ENCODE results near the gene CHRNA1.
A peak's percentile ranks its signal among the peaks of the same experiment; 100 is the strongest.

CHRNA1 gene

DNA sequence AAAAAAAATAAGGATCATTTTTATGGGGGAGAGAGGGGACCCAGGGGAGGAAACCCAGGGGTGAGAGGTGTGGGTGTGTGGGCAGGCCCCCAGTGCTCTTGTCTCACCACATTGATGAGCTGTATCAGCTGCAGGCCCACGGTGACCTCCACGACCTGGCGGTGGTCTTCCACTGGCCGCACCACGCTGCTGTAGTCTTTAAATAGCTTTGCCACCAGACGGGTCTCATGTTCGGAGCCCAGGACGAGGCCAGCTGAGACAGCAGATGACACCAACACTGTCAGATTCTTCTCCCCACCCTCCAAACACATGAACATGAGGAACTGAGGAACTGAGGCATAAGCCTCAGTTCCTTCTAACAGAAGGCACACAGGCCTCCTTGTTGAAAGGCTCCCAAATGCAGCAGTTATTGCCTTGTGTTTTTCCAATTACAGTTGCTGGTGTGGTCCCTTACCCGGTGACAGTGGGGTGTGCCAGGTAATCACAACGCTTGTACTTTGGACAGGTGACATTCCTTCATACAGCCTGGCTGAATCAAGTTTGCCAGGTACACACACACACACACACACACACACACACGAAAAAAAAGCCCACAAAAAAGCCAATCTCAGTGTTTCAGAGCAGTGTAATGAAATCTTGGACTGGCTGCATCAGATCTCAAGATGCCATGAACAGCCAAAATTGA, 4.7 kb downstream of the CHRNA1 start:
- no peak for DNase-seq

DNA sequence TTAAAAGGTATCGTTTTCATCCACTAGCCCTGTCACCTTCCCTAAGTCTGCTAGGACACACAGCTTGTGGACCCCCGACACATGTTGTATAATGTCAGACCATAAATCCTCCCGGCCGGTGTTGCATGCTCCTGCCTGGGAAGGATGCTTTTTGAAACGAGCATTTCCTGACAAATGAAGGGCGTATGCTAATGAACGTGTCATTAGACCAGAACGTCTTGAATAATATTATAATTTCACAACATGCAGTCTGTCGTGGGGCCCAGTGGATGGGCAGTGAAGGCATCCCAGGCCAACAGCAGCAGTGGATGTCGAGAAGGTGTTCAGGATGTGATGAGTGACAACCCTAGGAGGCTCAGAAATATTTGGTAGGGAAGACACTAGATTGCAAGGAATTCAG, 7.5 kb downstream of the CHRNA1 start:
- no peak for DNase-seq

DNA sequence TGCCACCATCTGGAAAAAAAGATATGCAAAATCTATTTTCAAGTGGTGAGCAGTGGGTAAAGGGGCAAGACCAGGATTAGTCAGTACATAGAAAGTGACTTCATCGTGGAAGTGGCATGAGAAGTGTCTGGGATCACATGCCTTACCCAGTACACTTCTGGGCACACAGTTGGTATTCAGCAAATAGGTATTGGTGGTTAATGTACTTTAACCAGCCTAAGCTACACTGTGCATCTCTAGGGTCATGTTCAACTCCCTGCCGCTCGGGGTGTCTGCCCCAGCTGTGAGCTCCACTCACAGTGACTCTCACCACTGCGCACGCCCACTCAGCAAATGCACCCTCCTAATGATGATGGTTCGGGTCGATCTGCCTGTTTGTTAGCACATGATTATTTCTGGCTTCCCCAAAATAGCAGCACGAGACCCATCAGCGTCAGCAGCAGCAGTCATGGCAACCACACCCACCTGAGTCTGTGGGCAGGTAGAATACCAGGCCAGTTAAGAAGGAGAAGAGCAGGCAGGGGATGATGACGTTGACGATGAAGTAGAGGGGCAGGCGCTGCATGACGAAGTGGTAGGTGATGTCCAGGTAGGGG, 11.1 kb downstream of the CHRNA1 start:
- no peak for DNase-seq

DNA sequence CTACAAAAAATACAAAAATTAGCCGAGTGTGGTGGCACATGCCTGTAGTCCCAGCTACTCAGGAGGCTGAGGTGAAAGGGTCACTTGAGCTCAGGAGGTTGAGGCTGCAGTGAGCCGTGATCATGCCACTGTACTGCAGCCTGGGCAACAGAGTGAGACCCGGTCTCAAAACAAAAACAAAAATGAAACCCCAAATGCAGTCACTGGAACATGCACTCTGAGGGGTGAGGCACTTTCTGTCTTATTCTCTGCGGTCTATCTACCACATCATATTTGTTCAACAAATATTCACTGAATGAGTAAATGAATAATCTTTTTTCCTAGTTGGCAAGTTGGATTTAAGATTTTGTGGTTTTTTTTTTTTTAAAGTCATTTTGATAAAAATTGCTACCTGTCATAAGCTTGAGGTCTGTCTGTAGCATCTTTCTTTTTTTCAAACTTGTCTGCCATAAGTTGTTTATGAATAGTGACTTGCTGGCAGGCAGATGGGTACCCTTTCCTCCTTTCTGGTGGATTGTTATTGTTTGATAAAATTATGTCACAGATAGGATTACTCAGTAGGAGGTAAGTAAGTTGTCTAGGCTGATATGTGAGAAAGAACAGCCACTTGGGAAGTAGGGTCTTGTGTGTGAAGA, 11.8 kb downstream of the CHRNA1 start:
- no peak for DNase-seq

DNA sequence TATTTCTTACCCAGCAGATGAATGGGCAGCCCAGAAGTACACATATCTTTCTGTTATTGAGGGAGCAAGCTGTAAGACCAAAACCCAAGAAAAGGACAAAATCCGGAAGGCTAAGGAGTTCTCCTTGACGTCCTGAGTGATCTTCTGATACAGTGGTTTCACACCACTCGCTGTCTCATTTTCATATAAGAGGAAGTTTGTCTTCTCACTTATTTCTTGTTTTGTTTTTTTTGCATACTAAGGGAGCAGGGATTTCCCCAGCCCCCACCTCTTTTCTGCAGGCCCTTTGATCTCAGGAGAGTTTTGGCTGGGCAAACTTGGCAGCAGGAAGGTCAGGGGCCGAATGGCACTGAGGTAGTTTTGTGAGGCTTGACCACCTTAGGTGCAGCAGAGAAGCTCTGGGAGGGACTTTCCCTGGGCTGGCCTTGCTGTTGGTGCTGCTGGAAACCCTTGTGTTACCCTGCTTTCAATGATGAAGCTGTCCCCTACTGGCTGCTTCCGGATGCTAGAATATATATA, 13.3 kb downstream of the CHRNA1 start:
- no peak for DNase-seq

DNA sequence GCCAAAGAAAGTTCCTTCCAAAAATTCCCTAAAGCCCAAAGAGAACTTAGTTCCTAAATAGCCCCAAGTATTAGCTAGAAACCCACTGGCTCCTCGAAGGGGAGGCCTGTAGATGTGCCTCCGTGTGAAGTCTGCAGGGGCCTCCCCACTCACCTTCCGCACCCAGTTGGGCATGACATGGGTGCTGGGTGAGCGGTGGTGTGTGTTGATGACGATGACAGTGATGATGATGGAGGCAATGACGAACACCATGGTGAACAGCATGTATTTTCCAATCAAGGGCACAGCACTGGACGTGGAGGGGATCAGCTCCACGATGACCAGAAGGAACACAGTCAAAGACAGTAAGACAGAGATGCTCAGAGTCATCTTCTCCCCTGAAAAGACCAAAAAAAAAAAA, 14.5 kb downstream of the CHRNA1 start:
- no peak for DNase-seq

DNA sequence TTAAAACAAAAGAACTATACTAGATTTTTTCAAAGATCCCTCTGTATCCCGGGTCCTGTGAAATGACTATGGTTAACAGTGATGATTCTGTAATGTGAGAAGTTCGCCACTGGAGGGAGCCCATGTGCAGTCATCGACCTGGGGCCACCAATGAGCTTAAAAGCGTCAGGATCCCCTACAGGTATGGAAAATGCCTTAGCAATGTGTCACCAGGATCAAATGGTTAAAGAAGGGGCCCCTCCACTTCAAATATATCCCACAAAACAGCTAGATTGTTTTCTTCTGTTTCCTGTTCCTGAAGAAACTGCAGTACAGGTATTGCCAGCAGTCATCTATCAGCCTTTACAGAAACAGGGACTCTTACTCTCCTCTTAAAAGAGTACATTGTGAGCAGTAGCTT, 15.3 kb downstream of the CHRNA1 start:
- DNase-seq = peak; percentile 22

DNA sequence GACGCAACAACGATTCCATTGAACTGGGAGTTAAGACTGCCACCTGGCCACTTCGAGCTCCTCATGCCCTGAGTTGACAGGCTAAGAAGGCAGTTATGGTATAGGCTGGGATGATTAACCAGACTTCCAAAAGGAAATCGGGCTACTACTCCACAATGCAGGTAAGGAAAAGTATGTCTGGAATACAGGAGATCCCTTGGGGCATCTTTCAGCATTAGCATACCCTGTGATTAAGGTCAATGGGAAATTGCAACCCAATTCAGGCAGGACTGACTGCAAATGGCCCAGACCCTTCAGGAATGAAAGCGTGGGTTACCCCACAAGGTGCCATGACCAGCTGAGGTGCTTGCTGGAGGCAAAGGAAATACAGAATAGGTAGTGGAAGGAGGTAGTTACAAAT, 19.1 kb downstream of the CHRNA1 start:
- no peak for DNase-seq

DNA sequence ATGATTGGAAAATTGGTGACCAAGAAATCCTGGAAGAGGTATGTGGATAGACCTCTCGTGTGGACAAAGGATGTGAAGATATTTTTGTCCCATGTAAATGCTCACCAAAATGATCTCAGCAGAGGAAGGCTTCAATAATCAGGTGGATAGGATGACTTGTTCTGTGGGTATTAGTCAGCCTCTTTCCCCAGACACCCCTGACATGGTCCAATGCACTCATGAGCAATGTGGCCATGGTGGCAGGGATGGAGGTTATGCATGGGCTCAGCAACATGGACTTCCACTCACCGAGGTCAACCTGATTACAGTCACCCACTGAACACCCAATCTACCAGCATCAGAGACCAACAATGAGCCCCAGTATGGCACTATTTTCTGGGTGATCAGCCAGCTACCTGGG, 20.2 kb downstream of the CHRNA1 start:
- no peak for DNase-seq

DNA sequence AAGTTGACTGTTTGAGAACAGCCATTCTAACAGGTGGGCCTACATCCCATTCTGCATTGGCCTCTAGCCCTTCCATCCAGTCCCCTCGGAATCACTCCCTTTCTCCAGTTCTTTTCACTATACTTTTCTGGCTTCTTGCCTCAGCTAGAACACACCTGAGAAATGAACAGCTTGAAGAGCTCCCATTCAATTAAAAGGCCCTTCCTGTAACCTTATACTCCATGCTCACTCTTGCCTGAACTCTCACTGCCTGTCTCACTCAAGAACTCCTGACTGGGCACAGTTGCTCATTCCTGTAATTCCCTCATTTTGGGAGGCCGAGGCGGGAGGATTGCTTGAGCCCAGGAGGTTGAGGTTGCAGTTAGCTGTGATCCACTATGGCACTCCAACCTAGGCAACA, 23.6 kb downstream of the CHRNA1 start:
- DNase-seq = no peak

DNA sequence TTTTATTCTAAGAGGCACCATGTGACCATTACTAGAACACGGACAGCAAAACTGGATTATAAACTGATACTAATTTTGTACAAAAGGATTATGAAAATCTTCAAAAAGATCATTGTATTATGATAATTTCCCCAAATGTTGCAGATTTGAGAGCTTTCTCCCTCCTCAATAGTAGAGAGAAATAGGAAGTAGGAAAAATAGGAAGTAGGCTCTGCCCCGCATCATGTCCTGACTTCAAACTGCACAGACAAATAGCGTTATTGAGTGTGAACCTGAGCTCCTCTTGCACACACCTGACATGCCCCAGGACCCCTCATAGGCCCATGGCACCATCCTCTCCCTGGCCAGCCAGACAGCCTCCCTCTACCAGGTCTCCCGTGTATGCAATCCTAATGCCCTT, 25.4 kb downstream of the CHRNA1 start:
- no peak for DNase-seq

DNA sequence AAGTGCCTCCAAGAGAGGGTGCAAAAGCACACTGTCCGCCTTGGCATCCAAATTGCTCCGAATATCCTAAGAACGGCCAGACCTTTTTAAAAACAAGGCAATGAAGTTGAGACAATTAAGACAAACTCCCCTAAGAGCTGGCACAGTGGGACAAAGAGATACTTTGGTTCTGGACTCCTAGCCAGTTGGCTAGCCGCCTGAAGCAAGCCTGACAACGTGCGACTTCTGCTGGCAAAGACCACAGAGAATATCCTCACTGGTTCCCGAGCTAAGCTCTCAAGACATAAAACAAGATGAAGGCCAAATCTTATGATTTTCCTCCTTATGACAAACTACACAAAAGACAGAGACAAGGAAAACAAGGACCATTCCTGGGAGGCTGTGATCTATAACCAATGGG, 32.7 kb downstream of the CHRNA1 start:
- no peak for DNase-seq

DNA sequence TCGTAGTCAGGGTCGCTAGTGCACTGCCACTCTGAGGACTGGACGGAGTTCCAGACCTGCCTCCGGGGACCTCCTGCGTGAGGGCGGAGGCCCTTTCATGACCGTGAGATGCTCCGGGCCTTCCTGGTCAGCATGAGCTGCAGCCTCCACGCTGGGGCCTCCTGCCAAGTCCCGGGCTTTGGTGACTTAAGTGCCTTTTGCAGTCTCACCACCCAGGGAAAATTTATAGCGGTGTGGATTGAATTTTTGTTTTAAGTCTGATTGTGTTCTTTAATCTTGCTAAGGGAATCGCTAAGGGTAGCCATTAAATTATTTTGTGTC, 33.6 kb downstream of the CHRNA1 start:
- DNase-seq = no peak

DNA sequence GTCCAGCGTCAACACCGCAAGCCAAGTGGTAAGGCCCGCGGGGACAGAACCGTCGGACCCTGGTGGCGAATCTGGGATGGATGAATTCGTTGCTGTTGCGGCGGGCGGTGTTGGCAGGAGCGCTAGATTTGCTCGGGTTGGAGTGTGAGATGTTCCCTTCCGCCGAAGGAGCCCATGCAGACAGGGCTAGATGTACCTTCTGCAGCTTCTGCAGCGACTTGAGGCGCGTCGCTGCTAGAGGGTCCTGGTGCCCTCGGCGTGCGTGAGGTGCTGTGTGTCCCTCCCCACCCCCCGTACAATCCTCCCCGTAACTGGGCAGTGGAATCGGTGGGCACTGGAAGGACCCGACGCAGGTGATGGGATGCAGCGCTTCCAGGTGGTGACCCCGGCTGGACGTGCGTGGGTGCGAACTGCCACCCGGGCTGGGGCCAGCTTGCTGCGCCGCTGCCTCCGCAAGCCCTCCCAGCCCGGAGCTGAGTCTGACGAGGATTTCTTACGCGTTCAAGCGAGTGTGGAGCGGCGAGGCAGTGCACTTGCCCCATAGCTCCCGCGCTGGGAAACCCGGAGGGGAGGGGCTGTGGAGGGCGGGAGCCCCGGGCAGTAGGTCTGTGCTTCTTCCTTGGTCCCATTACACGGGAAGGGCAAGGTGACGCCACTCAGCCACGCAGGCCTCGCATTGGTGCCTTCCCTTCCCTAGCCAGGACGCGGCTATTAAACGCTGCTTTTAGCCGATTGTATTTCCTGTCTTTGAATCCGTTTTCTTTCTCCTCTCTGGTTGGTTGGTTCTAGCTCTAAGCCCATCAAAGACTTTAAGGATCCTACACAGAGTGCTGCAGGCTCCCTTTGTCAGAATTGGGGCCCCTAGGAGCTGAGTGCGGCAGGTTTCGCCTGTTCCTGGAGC, 34.2 kb downstream of the CHRNA1 start:
- DNase-seq = no peak

DNA sequence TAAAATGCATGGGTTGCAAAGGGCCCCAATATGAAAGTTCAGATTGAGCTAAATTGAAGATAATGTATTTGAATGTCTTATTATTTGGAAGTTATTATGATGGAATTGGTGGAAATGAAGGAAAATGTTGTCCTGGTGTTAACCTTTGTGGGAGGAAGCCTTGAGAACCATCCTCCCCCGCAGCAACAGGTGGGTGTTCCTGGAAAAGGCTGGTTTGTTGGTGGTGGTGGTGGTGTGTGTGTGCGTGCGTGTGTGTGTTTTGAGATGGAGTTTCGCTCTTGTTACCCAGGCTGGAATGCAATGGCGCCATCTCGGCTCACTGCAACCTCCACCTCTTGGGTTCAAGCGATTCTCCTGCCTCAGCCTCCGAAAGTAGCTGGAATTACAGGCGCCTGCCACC, 36.2 kb downstream of the CHRNA1 start:
- DNase-seq = no peak

DNA sequence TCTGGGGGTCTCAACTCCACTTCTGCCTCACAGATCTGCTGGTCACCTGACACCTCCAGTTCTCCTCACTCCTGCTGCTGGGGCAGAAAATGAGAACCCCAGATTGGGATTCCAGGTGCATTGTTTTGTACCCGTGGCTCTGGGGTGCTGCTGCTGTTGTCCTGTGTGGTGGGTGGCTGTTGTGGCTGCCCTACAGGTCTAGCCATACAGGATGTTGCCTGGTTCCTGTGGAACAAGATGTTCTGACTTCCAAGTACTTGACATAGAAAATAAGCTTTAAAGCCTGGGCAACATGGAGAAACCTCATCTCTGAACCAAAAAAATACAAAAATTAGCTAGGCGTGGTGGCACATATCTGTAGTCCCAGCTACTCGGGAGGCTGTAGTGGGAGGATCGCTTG, 38.1 kb downstream of the CHRNA1 start:
- DNase-seq = no peak

DNA sequence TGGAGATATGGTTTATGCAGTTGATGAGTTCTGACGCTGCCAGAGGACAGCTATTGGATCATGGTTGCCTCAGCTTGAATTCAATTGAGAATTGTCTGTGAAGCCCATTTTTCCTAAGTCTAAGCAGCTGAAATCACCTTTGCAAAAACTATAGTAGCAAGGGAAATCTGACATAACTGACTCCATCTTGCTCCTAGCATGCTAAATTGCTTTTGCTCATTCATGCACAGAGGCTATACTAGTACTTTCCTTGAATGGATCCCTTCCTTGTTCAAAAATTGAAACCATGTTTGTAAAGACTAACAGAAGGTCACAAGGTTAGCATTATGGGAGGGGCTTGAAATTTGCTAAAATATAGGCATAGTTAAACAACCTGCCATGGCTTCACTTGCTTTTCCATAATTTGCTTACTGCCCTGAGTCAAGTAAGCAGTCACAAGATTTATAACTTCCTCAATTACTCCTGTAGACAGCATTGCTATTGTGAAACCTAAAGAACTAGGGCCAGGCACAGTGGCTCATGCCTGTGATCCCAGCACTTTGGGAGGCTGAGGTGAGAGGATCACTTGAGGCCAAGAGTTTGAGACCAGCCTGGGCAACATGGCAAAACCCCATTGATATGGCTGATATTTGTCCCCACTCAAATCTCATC, 41.2 kb downstream of the CHRNA1 start:
- no peak for DNase-seq

DNA sequence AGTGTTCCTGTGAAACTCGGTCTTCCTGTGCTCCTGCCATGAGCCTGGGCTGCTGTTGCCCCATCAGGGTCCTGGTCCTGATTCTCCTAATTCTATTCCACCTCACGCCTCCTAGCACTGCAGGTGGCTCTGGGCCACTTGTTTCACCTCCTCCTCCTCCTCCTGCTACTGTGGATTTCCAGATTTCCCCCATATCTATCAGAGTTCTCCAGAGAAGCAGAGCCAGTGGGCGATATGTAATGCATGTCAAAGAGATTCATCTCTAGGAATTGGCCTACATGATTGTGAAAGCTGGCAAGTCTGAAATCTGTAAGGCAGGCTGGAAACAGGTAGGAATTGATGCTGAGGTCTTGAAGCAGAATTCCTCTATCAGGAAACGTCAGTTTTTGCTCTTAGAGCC, 45.3 kb downstream of the CHRNA1 start:
- DNase-seq = no peak

DNA sequence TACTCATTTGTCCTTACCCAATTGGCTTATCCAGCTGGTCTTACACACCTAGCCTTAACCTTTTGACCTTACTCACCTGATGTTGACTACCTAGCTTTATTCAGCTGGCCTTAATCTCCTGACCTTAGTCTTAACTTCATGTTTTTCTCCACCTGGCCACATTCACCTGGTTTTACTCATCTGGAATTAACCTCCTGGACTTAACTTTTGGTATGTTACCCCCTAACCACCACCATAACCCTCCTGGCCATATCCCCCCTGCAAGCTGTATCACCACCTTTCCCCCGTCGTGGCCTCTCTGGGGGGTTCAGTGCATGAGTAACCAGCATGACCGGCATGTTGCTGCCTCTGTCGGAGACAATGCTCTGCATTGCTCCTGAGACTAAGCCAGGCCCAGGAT, 45.7 kb downstream of the CHRNA1 start:
- DNase-seq = no peak

DNA sequence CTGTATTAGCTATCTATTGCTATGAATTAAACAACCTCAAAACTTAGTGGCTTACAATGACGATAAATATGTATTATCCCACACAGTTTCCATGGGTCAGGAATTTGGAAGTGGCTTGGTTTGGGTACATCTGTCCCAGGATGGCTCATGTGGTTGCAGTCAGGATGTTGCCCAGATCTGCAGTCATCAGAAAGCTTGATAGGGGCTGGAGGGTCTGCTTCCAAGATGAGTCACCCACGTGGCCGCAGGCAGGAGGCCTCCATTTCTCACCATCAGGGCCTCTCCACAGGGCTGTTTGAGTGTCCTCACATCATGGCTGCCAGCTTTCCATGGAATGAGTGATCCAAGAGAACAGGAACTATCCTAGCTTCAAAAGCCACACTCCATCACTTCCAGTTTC, 46.4 kb downstream of the CHRNA1 start:
- DNase-seq = no peak

DNA sequence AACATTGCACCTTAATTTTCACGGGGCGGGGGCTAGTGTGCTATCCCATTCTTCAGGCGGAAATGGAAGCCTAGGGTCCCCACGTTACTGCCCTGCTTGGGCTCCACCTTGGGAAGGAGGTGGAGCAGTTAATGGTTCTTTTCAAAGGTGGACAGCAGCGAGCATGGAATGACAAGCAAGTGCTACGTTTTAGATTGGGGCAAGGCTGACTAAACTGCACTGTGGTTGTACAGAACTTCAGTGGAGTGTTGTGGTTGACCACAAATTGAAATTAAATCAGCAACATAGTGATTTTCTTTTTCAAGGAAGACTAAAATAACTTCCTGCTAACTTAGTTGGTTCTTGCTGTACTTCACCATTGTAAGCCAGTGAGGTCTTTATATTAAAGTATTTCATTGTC, 47.0 kb downstream of the CHRNA1 start:
- DNase-seq = no peak

DNA sequence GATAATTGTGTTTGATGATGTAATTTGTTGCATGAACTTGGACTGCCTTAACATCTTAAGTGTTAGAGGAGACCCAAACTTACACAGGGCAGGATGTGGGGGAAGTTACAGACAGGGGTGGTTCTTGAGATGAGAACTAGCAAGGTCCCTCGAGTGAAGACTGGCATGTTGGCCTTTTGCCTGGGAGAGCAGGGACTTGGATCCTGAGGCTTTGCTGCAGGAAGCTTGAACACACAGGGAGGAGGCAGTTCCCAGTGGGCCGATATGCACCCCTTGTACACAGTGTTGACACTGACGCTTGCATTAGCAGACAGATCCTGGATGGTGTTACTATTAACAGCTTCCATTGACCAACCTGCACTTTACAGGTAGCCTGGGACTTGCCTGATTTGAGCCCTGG, 47.5 kb downstream of the CHRNA1 start:
- DNase-seq = no peak

DNA sequence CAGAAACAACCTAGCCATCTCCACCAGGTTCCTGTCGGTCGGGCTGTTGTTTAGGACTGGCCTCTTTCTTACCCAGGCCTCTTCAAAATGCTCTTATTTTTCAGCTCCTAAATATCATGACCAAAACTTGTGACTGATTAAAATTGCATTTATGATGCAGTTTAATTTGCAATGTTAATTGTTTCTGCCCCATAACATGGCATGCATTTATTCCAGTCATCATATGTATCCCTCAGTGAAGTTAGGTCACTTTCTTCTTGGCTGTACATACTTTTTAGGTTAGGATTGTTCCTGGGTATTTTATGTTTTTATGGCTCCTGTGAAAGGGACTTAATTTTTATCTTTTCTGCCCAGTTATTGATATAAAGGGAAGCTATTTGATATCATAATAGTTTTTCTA, 50.6 kb downstream of the CHRNA1 start:
- DNase-seq = no peak

Data from GOT3 (cell line).